ENCODE results near the gene NME2.

Gene NME2

DNA sequence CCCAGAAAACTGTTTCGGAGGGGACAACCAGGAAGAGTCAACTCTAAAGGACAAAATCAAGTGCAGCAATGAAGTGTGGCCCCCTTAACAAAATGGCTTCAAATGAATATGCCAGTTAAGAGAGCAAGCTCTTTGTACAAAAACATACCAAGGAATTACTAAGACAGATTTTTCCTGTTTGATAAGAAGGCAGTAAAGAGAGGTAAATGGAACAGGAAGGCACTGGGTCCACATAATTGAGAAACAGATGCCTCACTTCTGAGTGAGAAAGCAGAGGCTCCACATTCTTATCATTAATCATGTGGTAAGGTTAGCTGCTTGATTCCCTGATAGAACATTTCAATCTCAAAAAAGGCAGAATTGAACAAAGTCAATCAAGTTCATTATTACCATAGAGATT lies 48.7 kb downstream of the NME2 start:
- no peak for DNase-seq

DNA sequence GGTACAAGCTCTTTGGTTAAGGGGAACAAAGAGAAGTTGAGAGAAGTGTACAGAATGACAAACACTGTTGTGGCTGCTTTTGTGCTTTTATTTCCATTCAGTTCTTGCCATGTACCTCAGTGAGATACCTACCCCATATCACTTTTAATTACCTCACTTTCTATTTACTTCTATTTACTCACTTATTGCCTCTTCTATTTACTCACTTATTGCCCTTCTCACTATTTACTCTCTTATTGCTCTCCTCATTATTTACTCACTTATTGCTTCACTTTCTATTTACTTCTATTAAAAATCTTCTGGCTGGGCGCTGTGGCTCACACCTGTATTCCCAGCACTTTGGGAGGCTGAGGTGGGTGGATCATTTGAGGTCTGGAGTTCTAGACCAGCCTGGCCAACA lies 51.7 kb downstream of the NME2 start:
- DNase-seq: no peak

DNA sequence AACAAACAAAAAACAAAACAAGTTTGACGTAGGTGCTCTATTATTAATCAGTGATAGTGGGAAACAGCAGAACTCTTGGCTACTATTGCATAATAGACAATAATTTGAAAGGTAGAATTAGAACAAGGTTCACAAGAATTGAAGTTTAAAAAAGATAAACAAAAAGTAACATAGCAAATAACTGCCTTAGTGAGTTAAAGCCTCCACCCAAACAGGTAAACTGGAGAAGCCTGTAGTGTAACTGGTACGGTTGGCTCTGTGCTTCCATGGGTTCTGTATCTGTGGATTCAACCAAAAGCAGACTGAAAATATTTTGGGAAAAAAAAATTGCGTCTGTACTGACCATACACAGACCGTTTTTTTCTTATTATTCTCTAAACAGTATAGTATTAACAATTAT lies 55.1 kb downstream of the NME2 start:
- no peak for DNase-seq

All from fibroblast of skin of scalp (primary cell).